ENCODE results near the gene TMEM163. TPM values are rescaled to one million over a fixed set of nuclear protein-coding genes. Genes with fewer than 3 reads are reported as not detected.

The TMEM163 gene
- total RNA-seq, 4 donors from 2014 or later: not detected

DNA sequence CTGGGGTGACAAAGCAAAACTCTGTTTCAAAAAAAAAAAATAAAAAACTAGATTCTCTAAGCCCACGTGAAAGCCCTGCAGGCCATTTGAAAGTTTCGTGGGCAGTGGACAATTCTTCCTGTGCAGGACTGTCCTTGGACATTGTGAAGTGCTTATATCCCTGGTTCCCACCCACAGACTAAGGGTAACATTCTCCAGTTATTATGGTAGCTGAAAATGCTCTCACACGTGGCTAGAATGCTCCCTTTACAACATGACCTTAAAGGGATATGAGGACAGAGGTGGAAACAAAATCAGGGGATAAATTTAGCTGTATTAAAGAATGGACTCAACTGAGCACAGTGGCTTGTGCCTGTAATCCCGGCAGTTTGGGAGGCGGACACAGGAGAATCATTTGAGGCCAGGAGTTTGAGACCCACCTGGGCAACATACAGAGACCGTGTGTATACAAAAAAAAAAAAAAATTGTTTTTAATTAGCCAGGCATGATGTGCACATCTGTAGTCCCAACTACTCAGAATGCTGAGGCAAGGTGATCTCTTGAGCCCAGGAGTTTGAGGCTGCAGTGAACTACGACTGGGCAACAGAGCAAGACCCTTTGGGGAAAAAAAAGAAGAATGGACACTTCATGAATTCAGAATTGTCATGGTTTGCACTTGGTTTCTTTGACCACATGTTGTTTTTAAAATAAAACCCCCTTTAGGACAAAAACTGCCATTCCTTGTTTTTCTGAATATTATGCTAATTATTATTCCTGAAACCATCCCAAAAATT is 297.1 kb downstream of the TMEM163 start:
- H3K4me3 ChIP-seq: no peak overlapping the region
- H3K27ac ChIP-seq: no peak overlapping the region
- H3K9me3 ChIP-seq: no peaks in the 10 kb centered on the region
- no peak for DNase-seq (ENCODE audit: low spot score in 2 of 2)
- TF ChIP-seq POLR2A (IDR thresholded peaks at IDR 0.05) (no peak), EP300 (IDR thresholded peaks at IDR 0.05) (no peak)
- TF ChIP-seq, protein P1, sequence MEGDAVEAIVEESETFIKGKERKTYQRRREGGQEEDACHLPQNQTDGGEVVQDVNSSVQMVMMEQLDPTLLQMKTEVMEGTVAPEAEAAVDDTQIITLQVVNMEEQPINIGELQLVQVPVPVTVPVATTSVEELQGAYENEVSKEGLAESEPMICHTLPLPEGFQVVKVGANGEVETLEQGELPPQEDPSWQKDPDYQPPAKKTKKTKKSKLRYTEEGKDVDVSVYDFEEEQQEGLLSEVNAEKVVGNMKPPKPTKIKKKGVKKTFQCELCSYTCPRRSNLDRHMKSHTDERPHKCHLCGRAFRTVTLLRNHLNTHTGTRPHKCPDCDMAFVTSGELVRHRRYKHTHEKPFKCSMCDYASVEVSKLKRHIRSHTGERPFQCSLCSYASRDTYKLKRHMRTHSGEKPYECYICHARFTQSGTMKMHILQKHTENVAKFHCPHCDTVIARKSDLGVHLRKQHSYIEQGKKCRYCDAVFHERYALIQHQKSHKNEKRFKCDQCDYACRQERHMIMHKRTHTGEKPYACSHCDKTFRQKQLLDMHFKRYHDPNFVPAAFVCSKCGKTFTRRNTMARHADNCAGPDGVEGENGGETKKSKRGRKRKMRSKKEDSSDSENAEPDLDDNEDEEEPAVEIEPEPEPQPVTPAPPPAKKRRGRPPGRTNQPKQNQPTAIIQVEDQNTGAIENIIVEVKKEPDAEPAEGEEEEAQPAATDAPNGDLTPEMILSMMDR (IDR thresholded peaks at IDR 0.05): no peak
- H3K4me1 ChIP-seq: peaks cover 0 to 37% (median 0%) of the 10 kb centered on the region in 4 donors
- WGBS, 2 donors: 68 to 72% methylated on average over 7 of the region's 7 CpGs
- H3K36me3 ChIP-seq: peaks cover 0 to 22% (median 0%) of the 10 kb centered on the region in 3 donors
- H3K27me3 ChIP-seq: no peaks in the 10 kb centered on the region

GRCh38 chr2:134420920-134421319 is 297.9 kb downstream of the TMEM163 start:
- Histone ChIP-seq H3K4me1 (peaks cover 0 to 36% (median 0%) of the 10 kb centered on the region in 4 donors), H3K9me3 (no peaks in the 10 kb centered on the region), H3K27me3 (no peaks in the 10 kb centered on the region), H3K27ac (peak overlapping the region in 1 of 4 donors; percentile 36), H3K4me3 (no peak overlapping the region), H3K36me3 (peaks cover 0 to 22% (median 0%) of the 10 kb centered on the region in 3 donors)
- DNase-seq (ENCODE audit: low spot score in 2 of 2): no peak
- 51 to 58% methylated on average over 3 of the region's 3 CpGs for WGBS, 2 donors
- TF ChIP-seq, protein P1 (IDR thresholded peaks at IDR 0.05): no peak
- TF ChIP-seq EP300 (IDR thresholded peaks at IDR 0.05): no peak
- TF ChIP-seq POLR2A (IDR thresholded peaks at IDR 0.05): no peak

GRCh38 chr2:134420259-134420658 is 298.5 kb downstream of the TMEM163 start:
- peaks cover 0 to 36% (median 0%) of the 10 kb centered on the region in 4 donors for H3K4me1 ChIP-seq
- 61 to 69% methylated on average over 7 of the region's 7 CpGs for WGBS, 2 donors
- H3K36me3 ChIP-seq: peaks cover 0 to 22% (median 0%) of the 10 kb centered on the region in 3 donors
- H3K4me3 ChIP-seq: no peak overlapping the region
- no peak for DNase-seq (ENCODE audit: low spot score in 2 of 2)
- H3K27me3 ChIP-seq: no peaks in the 10 kb centered on the region
- H3K27ac ChIP-seq: peak overlapping the region in 1 of 4 donors; percentile 36
- TF ChIP-seq, protein P1 (IDR thresholded peaks at IDR 0.05): no peak
- no peak for TF ChIP-seq EP300 (IDR thresholded peaks at IDR 0.05)
- TF ChIP-seq POLR2A (IDR thresholded peaks at IDR 0.05): no peak
- no peaks in the 10 kb centered on the region for H3K9me3 ChIP-seq

- no peaks in the 10 kb centered on the region for H3K27me3 ChIP-seq
- H3K27ac ChIP-seq: no peak overlapping the region
- peaks cover 0 to 33% (median 0%) of the 10 kb centered on the region in 4 donors for H3K4me1 ChIP-seq
- H3K4me3 ChIP-seq: no peak overlapping the region
- WGBS, 2 donors: 48 to 60% methylated on average over 5 of the region's 5 CpGs
- H3K9me3 ChIP-seq: no peaks in the 10 kb centered on the region
- TF ChIP-seq, protein P1 (IDR thresholded peaks at IDR 0.05): no peak
- TF ChIP-seq POLR2A (IDR thresholded peaks at IDR 0.05) (no peak), EP300 (IDR thresholded peaks at IDR 0.05) (no peak)
- H3K36me3 ChIP-seq: peaks cover 0 to 6% (median 0%) of the 10 kb centered on the region in 3 donors
- DNase-seq (ENCODE audit: low spot score in 2 of 2): no peak
Measured at GRCh38 chr2:134417968-134418582, 300.7 kb downstream of the TMEM163 start.

DNA sequence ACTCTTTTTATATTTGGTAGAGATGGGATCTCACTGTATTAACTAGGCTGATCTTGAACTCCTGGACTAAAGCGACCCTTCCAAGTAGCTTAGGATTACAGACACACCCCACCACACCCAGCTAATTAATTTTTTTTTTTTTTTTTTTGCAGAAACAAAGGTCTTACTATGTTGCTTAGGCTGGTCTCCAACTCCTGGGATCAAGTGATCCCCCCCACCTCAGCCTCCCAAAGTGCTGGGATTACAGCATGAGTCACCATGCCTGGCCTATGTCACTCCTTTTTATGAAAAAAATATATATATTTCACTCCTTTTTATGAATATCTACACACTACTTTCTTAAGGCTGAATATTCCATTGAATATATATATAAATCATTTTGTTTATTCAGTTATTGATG is 302.2 kb downstream of the TMEM163 start:
- no peak for TF ChIP-seq POLR2A (IDR thresholded peaks at IDR 0.05)
- TF ChIP-seq EP300 (IDR thresholded peaks at IDR 0.05): no peak
- TF ChIP-seq, protein P1 (IDR thresholded peaks at IDR 0.05): no peak
- H3K4me1 ChIP-seq: peaks cover 0 to 45% (median 3%) of the 10 kb centered on the region in 4 donors
- no peaks in the 10 kb centered on the region for H3K27me3 ChIP-seq
- no peaks in the 10 kb centered on the region for H3K9me3 ChIP-seq
- H3K27ac ChIP-seq: no peak overlapping the region
- WGBS, 2 donors: 74 to 96% methylated on average over 1 of the region's 1 CpG
- H3K36me3 ChIP-seq: no peaks in the 10 kb centered on the region
- H3K4me3 ChIP-seq: no peak overlapping the region
- no peak for DNase-seq (ENCODE audit: low spot score in 2 of 2)
